Hepatocyte (in vitro differentiated cells): ENCODE results near the gene SEC14L6. TPM values are rescaled to one million over a fixed set of nuclear protein-coding genes. Genes with fewer than 3 reads are reported as not detected.
A peak's percentile ranks its signal among the peaks of the same experiment; 100 is the strongest.

Source experiments
- DNase-seq: peaks from one replicate; pipeline ENCODE4 v3.0.0-alpha.2; 2016; ENCODE audit warnings: low spot score
- H2AFZ ChIP-seq: fragments of 200-600 bp; sonication (generic); 2 replicates; pipeline ENCODE4 v1.6.0; 2016; ENCODE audit warnings: antibody characterized with exemption, mild to moderate bottlenecking
- H3K27ac ChIP-seq: fragments of 200-600 bp; sonication (generic); 2 replicates; pipeline ENCODE4 v1.5.1; 2016; ENCODE audit warnings: mild to moderate bottlenecking
- H3K27me3 ChIP-seq: fragments of 200-600 bp; sonication (generic); 2 replicates; pipeline ENCODE4 v1.6.1; 2016
- H3K36me3 ChIP-seq: fragments of 200-600 bp; sonication (generic); replicated peaks from 2 replicates; pipeline ENCODE4 v1.5.1; 2016; ENCODE audit warnings: low read depth; ENCODE audit not compliant: insufficient read depth
- H3K4me1 ChIP-seq: fragments of 200-600 bp; sonication (generic); 2 replicates; pipeline ENCODE4 v1.5.1; 2016; ENCODE audit warnings: mild to moderate bottlenecking, moderate library complexity; ENCODE audit not compliant: insufficient read depth
- H3K4me2 ChIP-seq: fragments of 200-600 bp; sonication (generic); 2 replicates; pipeline ENCODE4 v1.6.0; 2016
- H3K4me3 ChIP-seq: fragments of 200-600 bp; sonication (generic); 2 replicates; pipeline ENCODE4 v1.5.1; 2016; ENCODE audit warnings: mild to moderate bottlenecking
- H3K79me2 ChIP-seq: fragments of 200-600 bp; sonication (generic); 2 replicates; pipeline ENCODE4 v1.6.0; 2017; ENCODE audit warnings: mild to moderate bottlenecking
- H3K9me2 ChIP-seq: fragments of 200-600 bp; sonication (generic); replicated peaks from 2 replicates; pipeline ENCODE4 v1.6.0; 2017; ENCODE audit warnings: mild to moderate bottlenecking; ENCODE audit not compliant: insufficient read depth
- H3K9me3 ChIP-seq: fragments of 200-600 bp; sonication (generic); 2 replicates; pipeline ENCODE4 v1.5.1; 2016; ENCODE audit warnings: low read depth, mild to moderate bottlenecking
- H4K20me1 ChIP-seq: fragments of 200-600 bp; sonication (generic); 2 replicates; pipeline ENCODE4 v1.6.0; 2016; ENCODE audit warnings: mild to moderate bottlenecking; ENCODE audit not compliant: insufficient read depth, poor library complexity, severe bottlenecking
- CTCF ChIP-seq: fragments of 200-600 bp; sonication (generic); IDR thresholded peaks from 2 replicates; pipeline ENCODE4 v1.5.1; 2016; ENCODE audit warnings: antibody characterized with exemption, mild to moderate bottlenecking; ENCODE audit not compliant: poor library complexity
- EZH2 ChIP-seq: fragments of 200-600 bp; sonication (generic); IDR thresholded peaks from 2 replicates; pipeline ENCODE4 v1.6.1; 2016; ENCODE audit warnings: antibody characterized with exemption, mild to moderate bottlenecking, borderline replicate concordance
- EZH2phosphoT487 ChIP-seq: fragments of 200-600 bp; sonication (generic); IDR thresholded peaks from one replicate; pipeline ENCODE4 v1.6.1; 2018; ENCODE audit warnings: antibody characterized with exemption, mild to moderate bottlenecking, low read depth, moderate library complexity; ENCODE audit not compliant: unreplicated experiment, severe bottlenecking
- WGBS: methylation state at CpG from one replicate; pipeline ENCODE4 v1.1.6; 2016; ENCODE audit warnings: low lambda C conversion rate; ENCODE audit errors: missing lambda C conversion rate; 5-methylcytosine and 5-hydroxymethylcytosine counted together
- polyA plus RNA-seq: library from polyadenylated mRNA; unstranded; fragments of >200 nt; fragmentation: Nextera tagmentation; extraction: Ambion mirVana; gene quantifications from 2 replicates; pipeline ENCODE4 v1.2.1, GENCODE V29; 2016
- total RNA-seq: library from RNA; depleted of rRNA; stranded (reverse); fragments of >200 nt; gene quantifications from 2 replicates; pipeline ENCODE4 v1.2.3, GENCODE V29; 2014

Gene SEC14L6
- total and polyA plus RNA-seq, 2 experiments from 2014 or later: 0.07 TPM; not detected in 1

GRCh38 chr22:30591191-30591587, 44.6 kb upstream of the SEC14L6 start:
- peaks cover 9% of the 10 kb centered on the region for H3K4me1 ChIP-seq
- H3K79me2 ChIP-seq: peaks cover 20% of the 10 kb centered on the region
- peaks cover 7% of the 10 kb centered on the region for H4K20me1 ChIP-seq
- H3K9me2 ChIP-seq: no peaks in the 10 kb centered on the region
- peak; percentile 21 for DNase-seq
- peak overlapping the region; percentile 2 for H2AFZ ChIP-seq
- no peak for TF ChIP-seq EZH2
- TF ChIP-seq EZH2phosphoT487: no peak
- no peak for TF ChIP-seq CTCF
- H3K4me3 ChIP-seq: peak overlapping the region; percentile 62
- no peaks in the 10 kb centered on the region for H3K27me3 ChIP-seq
- H3K4me2 ChIP-seq: peak overlapping the region; percentile 92
- H3K9me3 ChIP-seq: no peaks in the 10 kb centered on the region
- WGBS: 3% methylated on average over 14 of the region's 14 CpGs
- H3K36me3 ChIP-seq: no peaks in the 10 kb centered on the region
- H3K27ac ChIP-seq: peak overlapping the region; percentile 82

- Histone ChIP-seq H3K9me3 (no peaks in the 10 kb centered on the region), H3K27ac (no peak overlapping the region), H3K4me2 (no peak overlapping the region), H3K9me2 (no peaks in the 10 kb centered on the region), H3K27me3 (no peaks in the 10 kb centered on the region), H4K20me1 (peaks cover 7% of the 10 kb centered on the region), H3K79me2 (peaks cover 17% of the 10 kb centered on the region), H2AFZ (no peak overlapping the region), H3K36me3 (no peaks in the 10 kb centered on the region), H3K4me1 (peaks cover 8% of the 10 kb centered on the region), H3K4me3 (no peak overlapping the region)
- WGBS: 92% methylated on average over 8 of the region's 8 CpGs
- no peak for DNase-seq
- TF ChIP-seq CTCF (no peak), EZH2phosphoT487 (no peak), EZH2 (no peak)
Measured at GRCh38 chr22:30586414-30586813, 39.9 kb upstream of the SEC14L6 start.

- Histone ChIP-seq H3K27ac (no peak overlapping the region), H3K79me2 (no peaks in the 10 kb centered on the region), H3K4me1 (no peaks in the 10 kb centered on the region), H3K4me2 (no peak overlapping the region), H2AFZ (no peak overlapping the region), H3K9me2 (no peaks in the 10 kb centered on the region), H4K20me1 (no peaks in the 10 kb centered on the region), H3K9me3 (no peaks in the 10 kb centered on the region), H3K27me3 (no peaks in the 10 kb centered on the region), H3K4me3 (no peak overlapping the region), H3K36me3 (no peaks in the 10 kb centered on the region)
- TF ChIP-seq EZH2phosphoT487 (no peak), CTCF (no peak), EZH2 (no peak)
- DNase-seq: no peak
- WGBS: 95% methylated on average over 15 of the region's 15 CpGs
Measured at GRCh38 chr22:30584441-30584840, 37.9 kb upstream of the SEC14L6 start.
